GM23248 (cell line): Measurements from ENCODE around the gene POLR1E. TPM values are rescaled to one million over a fixed set of nuclear protein-coding genes. Genes with fewer than 3 reads are reported as not detected.

ENCODE experiments used
- DNase-seq: peaks from one replicate; pipeline ENCODE4 v3.0.0-alpha.2; 2015
- H2AFZ ChIP-seq: fragments of 200-600 bp; sonication (generic); 2 replicates; pipeline ENCODE4 v1.6.1; 2016; ENCODE audit warnings: antibody characterized with exemption
- H3F3A ChIP-seq: fragments of 200-600 bp; sonication (generic); 2 replicates; pipeline ENCODE4 v1.6.1; 2016; ENCODE audit warnings: mild to moderate bottlenecking, antibody characterized with exemption, mixed run types; ENCODE audit not compliant: insufficient read depth
- H3K27ac ChIP-seq: fragments of 200-600 bp; sonication (generic); 2 replicates; pipeline ENCODE4 v1.5.1; 2016; ENCODE audit warnings: mild to moderate bottlenecking
- H3K27me3 ChIP-seq: fragments of 200-600 bp; sonication (generic); replicated peaks from 2 replicates; pipeline ENCODE4 v1.6.1; 2016; ENCODE audit warnings: mild to moderate bottlenecking; ENCODE audit not compliant: insufficient read depth
- H3K36me3 ChIP-seq: fragments of 200-600 bp; sonication (generic); 2 replicates; pipeline ENCODE4 v1.6.1; 2016; ENCODE audit warnings: low read depth, mild to moderate bottlenecking
- H3K4me1 ChIP-seq: fragments of 200-600 bp; sonication (generic); 2 replicates; pipeline ENCODE4 v1.6.1; 2016; ENCODE audit warnings: mild to moderate bottlenecking; ENCODE audit not compliant: insufficient read depth
- H3K4me2 ChIP-seq: fragments of 200-600 bp; sonication (generic); one replicate; pipeline ENCODE4 v1.6.1; 2016; ENCODE audit warnings: mild to moderate bottlenecking; ENCODE audit not compliant: unreplicated experiment
- H3K4me3 ChIP-seq: fragments of 200-600 bp; sonication (generic); 2 replicates; pipeline ENCODE4 v1.5.1; 2016; ENCODE audit warnings: mild to moderate bottlenecking
- H3K79me2 ChIP-seq: fragments of 200-600 bp; sonication (generic); 2 replicates; pipeline ENCODE4 v1.6.1; 2016; ENCODE audit warnings: mild to moderate bottlenecking; ENCODE audit not compliant: insufficient read depth
- H3K9ac ChIP-seq: fragments of 200-600 bp; sonication (generic); 2 replicates; pipeline ENCODE4 v1.6.1; 2016; ENCODE audit warnings: mild to moderate bottlenecking
- H3K9me2 ChIP-seq: fragments of 200-600 bp; sonication (generic); 2 replicates; pipeline ENCODE4 v1.6.1; 2016; ENCODE audit warnings: mixed run types, mild to moderate bottlenecking, moderate library complexity; ENCODE audit not compliant: insufficient read depth
- H3K9me3 ChIP-seq: fragments of 200-600 bp; sonication (generic); one replicate; pipeline ENCODE4 v1.6.1; 2017; ENCODE audit warnings: low read depth
- H4K20me1 ChIP-seq: fragments of 200-600 bp; sonication (generic); 2 replicates; pipeline ENCODE4 v1.6.0; 2016; ENCODE audit not compliant: insufficient read depth
- EZH2 ChIP-seq: fragments of 200-600 bp; sonication (generic); IDR thresholded peaks from 2 replicates; pipeline ENCODE4 v1.6.1; 2018; ENCODE audit warnings: antibody characterized with exemption, mild to moderate bottlenecking; ENCODE audit not compliant: insufficient read depth, poor library complexity, severe bottlenecking
- EZH2phosphoT487 ChIP-seq: fragments of 200-600 bp; sonication (generic); IDR thresholded peaks from 2 replicates; pipeline ENCODE4 v1.6.1; 2018; ENCODE audit warnings: antibody characterized with exemption, moderate library complexity, mild to moderate bottlenecking, low read depth; ENCODE audit not compliant: insufficient read depth
- WGBS, 2 experiments: methylation state at CpG; one replicate each; pipeline ENCODE4 v1.1.6; 2015 to 2017; ENCODE audit warnings: low lambda C conversion rate in 2 of 2, low coverage in 1 of 2; ENCODE audit errors: missing lambda C conversion rate in 2 of 2; 5-methylcytosine and 5-hydroxymethylcytosine counted together
- in situ Hi-C: fragments of 300-500 bp; cut with MboI; formaldehyde crosslinking; loops from 2 replicates; pipeline ENCODE4 v1.15.0; 2020
- polyA plus RNA-seq: library from polyadenylated mRNA; unstranded; fragments of >200 nt; fragmentation: Nextera tagmentation; extraction: Ambion mirVana; gene quantifications from 2 replicates; pipeline ENCODE4 v1.2.1, GENCODE V29; 2016
- total RNA-seq: library from RNA; depleted of rRNA; stranded (reverse); fragments of >200 nt; shearing (Covaris generic); gene quantifications from 2 replicates; pipeline ENCODE4 v1.2.3, GENCODE V29; 2014

Gene POLR1E
- total and polyA plus RNA-seq, 2 experiments from 2014 or later: 16.9 to 27.5 TPM

GRCh38 chr9:37538099-37538498, 52.4 kb downstream of the POLR1E start:
- Histone ChIP-seq H3K4me2 (no peak overlapping the region), H3K4me3 (no peak overlapping the region), H3K9me2 (no peaks in the 10 kb centered on the region), H2AFZ (no peak overlapping the region), H3F3A (no peaks in the 10 kb centered on the region), H4K20me1 (no peaks in the 10 kb centered on the region), H3K27me3 (no peaks in the 10 kb centered on the region), H3K27ac (no peak overlapping the region), H3K9me3 (no peaks in the 10 kb centered on the region), H3K4me1 (no peaks in the 10 kb centered on the region), H3K9ac (no peak overlapping the region), H3K79me2 (no peaks in the 10 kb centered on the region), H3K36me3 (no peaks in the 10 kb centered on the region; the same call in 1 of the 2 replicates)
- DNase-seq: no peak
- in situ Hi-C loops: no loop called here
- no peak for TF ChIP-seq EZH2
- no peak for TF ChIP-seq EZH2phosphoT487
- 88% methylated on average over 7 of the region's 7 CpGs for WGBS, 2 experiments

GRCh38 chr9:37539634-37540033, 53.9 kb downstream of the POLR1E start:
- Histone ChIP-seq H4K20me1 (no peaks in the 10 kb centered on the region), H3K9me3 (no peaks in the 10 kb centered on the region), H3F3A (no peaks in the 10 kb centered on the region), H3K36me3 (no peaks in the 10 kb centered on the region; the same call in 1 of the 2 replicates), H2AFZ (no peak overlapping the region), H3K4me3 (no peak overlapping the region), H3K27ac (no peak overlapping the region), H3K27me3 (no peaks in the 10 kb centered on the region), H3K9me2 (no peaks in the 10 kb centered on the region), H3K4me1 (no peaks in the 10 kb centered on the region), H3K4me2 (no peak overlapping the region), H3K9ac (no peak overlapping the region), H3K79me2 (no peaks in the 10 kb centered on the region)
- TF ChIP-seq EZH2: no peak
- TF ChIP-seq EZH2phosphoT487: no peak
- in situ Hi-C loops: no loop called here
- no peak for DNase-seq

GRCh38 chr9:37540634-37541033, 54.9 kb downstream of the POLR1E start:
- no peaks in the 10 kb centered on the region; the same call in 1 of the 2 replicates for H3K36me3 ChIP-seq
- no peak overlapping the region for H3K27ac ChIP-seq
- WGBS, 2 experiments: 97% methylated on average over 3 of the region's 3 CpGs
- H3K27me3 ChIP-seq: no peaks in the 10 kb centered on the region
- H3K9me2 ChIP-seq: no peaks in the 10 kb centered on the region
- H3K4me2 ChIP-seq: no peak overlapping the region
- H2AFZ ChIP-seq: no peak overlapping the region
- no peak overlapping the region for H3K9ac ChIP-seq
- TF ChIP-seq EZH2phosphoT487 (no peak), EZH2 (no peak)
- in situ Hi-C loops: no loop called here
- no peaks in the 10 kb centered on the region for H3K79me2 ChIP-seq
- no peak for DNase-seq
- H4K20me1 ChIP-seq: no peaks in the 10 kb centered on the region
- H3K4me3 ChIP-seq: no peak overlapping the region
- H3K9me3 ChIP-seq: no peaks in the 10 kb centered on the region
- no peaks in the 10 kb centered on the region for H3K4me1 ChIP-seq
- no peaks in the 10 kb centered on the region for H3F3A ChIP-seq

GRCh38 chr9:37541465-37541864, 55.7 kb downstream of the POLR1E start:
- Histone ChIP-seq H3K27me3 (no peaks in the 10 kb centered on the region), H3F3A (no peaks in the 10 kb centered on the region), H3K9ac (no peak overlapping the region), H3K79me2 (no peaks in the 10 kb centered on the region), H3K9me3 (no peaks in the 10 kb centered on the region), H3K4me1 (no peaks in the 10 kb centered on the region), H3K27ac (no peak overlapping the region), H3K9me2 (no peaks in the 10 kb centered on the region), H3K4me2 (no peak overlapping the region), H3K4me3 (no peak overlapping the region), H4K20me1 (no peaks in the 10 kb centered on the region), H3K36me3 (no peaks in the 10 kb centered on the region; the same call in 1 of the 2 replicates), H2AFZ (no peak overlapping the region)
- TF ChIP-seq EZH2 (no peak), EZH2phosphoT487 (no peak)
- DNase-seq: no peak
- 96 to 100% methylated on average over 8 of the region's 8 CpGs for WGBS, 2 experiments
- in situ Hi-C loops: no loop called here

GRCh38 chr9:37542488-37542887, 56.7 kb downstream of the POLR1E start:
- in situ Hi-C loops: no loop called here
- Histone ChIP-seq H3F3A (no peaks in the 10 kb centered on the region), H3K9ac (no peak overlapping the region), H3K27me3 (no peaks in the 10 kb centered on the region), H2AFZ (no peak overlapping the region), H3K27ac (no peak overlapping the region), H3K4me1 (no peaks in the 10 kb centered on the region), H3K4me3 (no peak overlapping the region), H3K4me2 (no peak overlapping the region), H3K9me2 (no peaks in the 10 kb centered on the region), H3K36me3 (no peaks in the 10 kb centered on the region; the same call in 1 of the 2 replicates), H3K9me3 (no peaks in the 10 kb centered on the region), H3K79me2 (no peaks in the 10 kb centered on the region), H4K20me1 (no peaks in the 10 kb centered on the region)
- 97 to 98% methylated on average over 6 of the region's 6 CpGs for WGBS, 2 experiments
- TF ChIP-seq EZH2: no peak
- TF ChIP-seq EZH2phosphoT487: no peak
- no peak for DNase-seq
